ENCODE measurements around the gene IVL. TPM values are rescaled to one million over a fixed set of nuclear protein-coding genes. Genes with fewer than 3 reads are reported as not detected.

Gene IVL
- total RNA-seq, 3 donors from 2014 or later: not detected

DNA sequence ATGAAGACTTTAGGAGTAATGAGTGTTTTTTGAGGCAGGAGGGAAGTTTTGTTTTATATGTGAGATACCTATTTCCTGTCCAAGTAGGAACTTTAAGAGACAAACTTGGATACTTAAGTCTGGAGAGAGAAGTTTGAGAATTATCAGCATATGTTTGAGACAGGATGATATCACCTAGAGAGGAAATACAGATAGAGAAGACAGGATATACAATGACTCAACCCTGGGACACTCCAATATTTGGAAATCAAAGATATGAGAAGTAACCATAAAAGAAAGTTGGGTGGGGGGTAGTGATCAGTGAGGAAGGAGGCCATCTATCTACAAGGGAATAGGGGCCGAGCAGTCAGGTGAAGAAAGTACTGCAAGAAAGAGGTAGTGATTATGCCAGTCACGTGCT lies 42.0 kb upstream of the IVL start:
- intact Hi-C loops (cut with DNase I, micrococcal nuclease): no loop called here
- Histone ChIP-seq H3K36me3 (ENCODE audit: low read depth) (no peaks in the 10 kb centered on the region), H3K4me1 (ENCODE audit: low read depth) (no peaks in the 10 kb centered on the region), H3K9me3 (no peaks in the 10 kb centered on the region), H3K4me3 (no peak overlapping the region)
- ATAC-seq (no peak), DNase-seq (no peak)
- TF ChIP-seq, protein P1, sequence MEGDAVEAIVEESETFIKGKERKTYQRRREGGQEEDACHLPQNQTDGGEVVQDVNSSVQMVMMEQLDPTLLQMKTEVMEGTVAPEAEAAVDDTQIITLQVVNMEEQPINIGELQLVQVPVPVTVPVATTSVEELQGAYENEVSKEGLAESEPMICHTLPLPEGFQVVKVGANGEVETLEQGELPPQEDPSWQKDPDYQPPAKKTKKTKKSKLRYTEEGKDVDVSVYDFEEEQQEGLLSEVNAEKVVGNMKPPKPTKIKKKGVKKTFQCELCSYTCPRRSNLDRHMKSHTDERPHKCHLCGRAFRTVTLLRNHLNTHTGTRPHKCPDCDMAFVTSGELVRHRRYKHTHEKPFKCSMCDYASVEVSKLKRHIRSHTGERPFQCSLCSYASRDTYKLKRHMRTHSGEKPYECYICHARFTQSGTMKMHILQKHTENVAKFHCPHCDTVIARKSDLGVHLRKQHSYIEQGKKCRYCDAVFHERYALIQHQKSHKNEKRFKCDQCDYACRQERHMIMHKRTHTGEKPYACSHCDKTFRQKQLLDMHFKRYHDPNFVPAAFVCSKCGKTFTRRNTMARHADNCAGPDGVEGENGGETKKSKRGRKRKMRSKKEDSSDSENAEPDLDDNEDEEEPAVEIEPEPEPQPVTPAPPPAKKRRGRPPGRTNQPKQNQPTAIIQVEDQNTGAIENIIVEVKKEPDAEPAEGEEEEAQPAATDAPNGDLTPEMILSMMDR (IDR thresholded peaks at IDR 0.05): no peak

DNA sequence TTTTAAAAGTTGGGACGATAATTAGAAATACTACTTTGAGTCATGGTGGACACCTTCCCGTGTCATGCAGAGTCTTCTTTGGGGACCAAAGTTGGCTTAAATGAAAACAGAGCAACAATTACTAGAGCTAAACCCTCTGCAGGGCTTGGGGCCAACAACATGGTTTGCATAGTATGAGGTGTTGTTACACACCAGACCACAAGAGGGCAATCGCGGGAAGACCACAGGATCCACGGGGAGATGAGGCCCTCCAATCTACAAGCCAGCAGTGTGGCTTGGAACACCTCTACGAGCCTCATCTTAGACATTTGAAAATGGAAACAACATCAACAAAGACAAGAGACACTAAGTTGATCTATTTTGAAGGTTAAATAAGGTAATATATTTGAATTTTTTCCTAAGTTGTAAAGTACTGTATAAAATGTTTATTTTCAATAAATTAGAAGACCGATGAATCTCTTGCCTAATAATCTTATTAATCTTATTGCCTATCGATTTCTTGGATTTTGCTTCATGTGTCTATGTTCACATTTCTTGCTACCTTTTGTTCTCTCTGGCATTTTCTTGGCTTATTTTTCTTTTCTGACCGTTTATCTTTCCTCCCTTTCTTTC lies 38.4 kb upstream of the IVL start:
- Histone ChIP-seq H3K4me1 (ENCODE audit: low read depth) (no peaks in the 10 kb centered on the region), H3K4me3 (no peak overlapping the region), H3K36me3 (ENCODE audit: low read depth) (no peaks in the 10 kb centered on the region), H3K9me3 (no peaks in the 10 kb centered on the region)
- TF ChIP-seq, protein P1 (IDR thresholded peaks at IDR 0.05): peak; percentile 47
- intact Hi-C loops (cut with DNase I, micrococcal nuclease): no loop called here
- DNase-seq (peak in 2 of 3 donors; percentile 35 to 80), ATAC-seq (peak; percentile 83)

DNA sequence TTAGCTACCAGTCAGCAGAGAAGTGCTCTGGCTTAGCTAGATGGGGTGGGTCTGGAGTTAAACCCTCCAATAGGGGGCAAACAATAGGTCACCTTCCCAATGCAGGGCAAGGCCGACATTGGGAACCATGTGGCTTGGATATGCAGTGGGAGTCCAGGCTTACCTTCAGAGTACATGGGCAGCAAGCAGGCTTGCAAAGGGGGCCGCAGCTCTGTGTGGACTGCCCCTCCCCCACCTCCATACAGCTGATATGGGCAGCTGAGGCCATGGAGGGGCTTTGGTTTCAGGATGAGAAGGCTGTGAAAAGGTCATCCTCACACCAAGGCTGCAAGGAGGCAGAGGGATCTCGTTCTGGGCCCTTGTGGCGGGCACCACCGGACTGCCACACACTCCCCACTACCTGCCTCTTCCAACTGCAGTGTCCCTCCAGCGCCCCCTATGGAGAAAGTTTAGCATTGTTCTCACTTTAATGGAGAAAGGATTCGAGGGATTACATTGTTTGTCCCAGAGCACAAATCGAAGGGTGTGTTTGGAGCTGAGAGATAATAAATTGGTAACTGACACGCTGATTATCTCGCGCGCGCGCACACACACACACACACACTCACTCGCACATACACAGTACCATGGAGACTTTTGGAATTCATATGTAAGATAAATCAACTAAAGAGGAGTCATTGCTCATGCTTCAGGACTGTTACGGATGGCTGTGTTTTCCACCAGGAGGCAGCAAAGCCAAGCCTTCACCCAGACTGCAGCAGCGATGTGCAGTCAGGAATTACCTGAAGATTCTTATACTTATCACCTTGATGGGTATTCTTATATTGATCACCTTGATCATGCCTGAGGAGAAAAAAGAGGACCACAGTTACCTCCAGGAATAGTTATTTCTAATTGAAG lies 37.3 kb upstream of the IVL start:
- H3K4me3 ChIP-seq: no peak overlapping the region
- H3K9me3 ChIP-seq: no peaks in the 10 kb centered on the region
- no peaks in the 10 kb centered on the region for H3K36me3 ChIP-seq (ENCODE audit: low read depth)
- no peaks in the 10 kb centered on the region for H3K4me1 ChIP-seq (ENCODE audit: low read depth)
- peak in 1 of 3 donors; percentile 4 for DNase-seq
- ATAC-seq: no peak
- TF ChIP-seq, protein P1 (IDR thresholded peaks at IDR 0.05): no peak
- intact Hi-C loops (cut with DNase I, micrococcal nuclease): no loop called here

DNA sequence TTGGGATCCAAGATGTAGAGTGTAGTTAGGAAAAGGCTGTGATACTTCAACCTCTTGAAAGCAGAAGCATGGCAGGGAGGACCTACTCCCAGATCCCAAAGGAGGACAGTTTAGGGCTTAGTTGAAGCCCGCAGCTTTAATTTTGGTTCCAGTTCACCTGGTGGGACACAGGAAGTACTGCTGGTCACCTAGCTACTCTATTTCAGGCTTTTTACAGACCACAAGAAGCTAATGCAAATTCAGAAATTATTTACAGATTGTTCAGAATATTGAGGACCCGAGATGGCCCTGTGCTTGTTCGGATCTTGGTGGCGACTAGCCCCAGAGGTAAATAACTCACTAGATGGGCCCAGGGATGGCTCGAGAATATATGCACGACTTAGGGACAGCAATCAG lies 36.6 kb upstream of the IVL start:
- H3K4me3 ChIP-seq: no peak overlapping the region
- no peaks in the 10 kb centered on the region for H3K4me1 ChIP-seq (ENCODE audit: low read depth)
- TF ChIP-seq, protein P1 (IDR thresholded peaks at IDR 0.05): no peak
- ATAC-seq: no peak
- H3K9me3 ChIP-seq: no peaks in the 10 kb centered on the region
- intact Hi-C loops (cut with DNase I, micrococcal nuclease): no loop called here
- no peaks in the 10 kb centered on the region for H3K36me3 ChIP-seq (ENCODE audit: low read depth)
- no peak for DNase-seq

DNA sequence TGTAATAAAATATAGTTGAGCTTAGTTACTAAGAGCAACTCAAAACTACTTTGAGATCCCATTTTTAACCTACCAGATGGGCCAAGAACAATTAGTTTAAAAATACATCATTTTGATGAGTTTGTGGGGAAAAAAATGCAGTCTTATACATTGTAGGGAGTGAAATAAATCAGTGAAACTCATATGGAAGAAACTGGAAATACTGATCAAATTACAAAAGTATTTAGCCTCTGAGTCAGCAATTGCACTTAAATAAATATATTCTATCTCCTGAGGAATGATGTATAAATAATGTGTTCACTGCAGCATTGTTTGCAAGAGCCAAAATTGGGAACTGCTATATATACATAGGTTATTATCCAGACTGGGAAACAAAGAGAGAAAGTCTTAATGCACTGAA lies 34.9 kb upstream of the IVL start:
- Histone ChIP-seq H3K9me3 (no peaks in the 10 kb centered on the region), H3K36me3 (ENCODE audit: low read depth) (no peaks in the 10 kb centered on the region), H3K4me1 (ENCODE audit: low read depth) (no peaks in the 10 kb centered on the region), H3K4me3 (no peak overlapping the region)
- DNase-seq: no peak
- intact Hi-C loops (cut with DNase I, micrococcal nuclease): no loop called here
- ATAC-seq: no peak
- TF ChIP-seq, protein P1 (IDR thresholded peaks at IDR 0.05): no peak
